ENCODE data around the gene SNORC.

DNA sequence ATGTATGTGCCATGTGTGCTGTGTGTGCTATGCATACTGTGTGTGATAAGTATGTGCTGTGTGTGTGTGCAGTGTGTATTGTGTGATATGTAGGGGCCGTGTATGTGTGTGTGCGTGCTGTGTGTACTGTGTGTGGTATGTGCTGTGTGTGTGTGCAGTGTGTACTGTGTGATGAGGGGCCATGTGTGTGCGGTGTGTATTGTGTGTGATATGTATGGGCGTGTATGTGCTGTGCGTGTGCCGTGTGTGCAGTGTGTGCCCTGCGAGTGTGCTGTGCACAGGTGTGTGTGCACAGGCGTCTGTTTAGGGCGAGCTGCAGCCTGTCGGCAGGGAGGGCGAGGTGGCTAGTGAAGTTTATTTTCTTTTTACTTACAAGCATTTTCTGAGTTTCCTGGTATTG is 16.1 kb downstream of the SNORC start:
- TF ChIP-seq, protein P1, sequence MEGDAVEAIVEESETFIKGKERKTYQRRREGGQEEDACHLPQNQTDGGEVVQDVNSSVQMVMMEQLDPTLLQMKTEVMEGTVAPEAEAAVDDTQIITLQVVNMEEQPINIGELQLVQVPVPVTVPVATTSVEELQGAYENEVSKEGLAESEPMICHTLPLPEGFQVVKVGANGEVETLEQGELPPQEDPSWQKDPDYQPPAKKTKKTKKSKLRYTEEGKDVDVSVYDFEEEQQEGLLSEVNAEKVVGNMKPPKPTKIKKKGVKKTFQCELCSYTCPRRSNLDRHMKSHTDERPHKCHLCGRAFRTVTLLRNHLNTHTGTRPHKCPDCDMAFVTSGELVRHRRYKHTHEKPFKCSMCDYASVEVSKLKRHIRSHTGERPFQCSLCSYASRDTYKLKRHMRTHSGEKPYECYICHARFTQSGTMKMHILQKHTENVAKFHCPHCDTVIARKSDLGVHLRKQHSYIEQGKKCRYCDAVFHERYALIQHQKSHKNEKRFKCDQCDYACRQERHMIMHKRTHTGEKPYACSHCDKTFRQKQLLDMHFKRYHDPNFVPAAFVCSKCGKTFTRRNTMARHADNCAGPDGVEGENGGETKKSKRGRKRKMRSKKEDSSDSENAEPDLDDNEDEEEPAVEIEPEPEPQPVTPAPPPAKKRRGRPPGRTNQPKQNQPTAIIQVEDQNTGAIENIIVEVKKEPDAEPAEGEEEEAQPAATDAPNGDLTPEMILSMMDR (IDR thresholded peaks at IDR 0.05 in 8 of 11, conservative IDR thresholded peaks at IDR 0.05 in 3 of 11): no peak
- TF ChIP-seq POLR2A (IDR thresholded peaks at IDR 0.05): no peak
